ENCODE measurements around the gene FAR1.

Gene FAR1

DNA sequence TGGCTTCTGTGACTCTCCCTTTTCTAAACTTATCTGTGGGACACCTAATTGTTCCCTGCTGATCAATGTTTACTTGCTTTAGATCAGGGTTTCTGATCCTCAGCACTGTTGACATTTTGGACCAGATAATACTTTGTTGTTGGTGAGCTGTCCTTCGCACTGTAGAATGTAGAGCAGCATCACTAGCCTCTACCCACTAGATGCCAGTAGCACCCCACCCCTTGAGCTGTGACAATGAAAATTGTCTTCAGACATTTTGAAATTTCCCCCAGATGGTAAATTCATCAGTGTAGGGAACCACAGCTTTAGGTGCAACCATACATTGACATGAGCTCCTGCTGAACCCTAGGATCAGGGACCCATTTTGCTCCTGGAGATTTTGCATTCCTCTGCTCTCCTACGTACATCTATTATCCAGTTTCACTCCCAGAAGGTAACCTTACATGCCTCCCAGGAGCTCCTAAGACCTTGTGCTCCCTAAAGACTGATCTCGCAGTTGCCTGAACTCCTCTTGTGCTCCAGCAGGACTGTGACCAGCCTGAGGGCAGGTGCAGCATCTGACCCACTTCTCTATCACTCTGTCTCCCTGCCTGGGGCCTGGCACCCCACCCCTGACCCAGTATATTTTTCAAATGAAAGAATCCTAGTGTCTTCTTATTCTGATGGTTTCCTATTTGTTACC, 107.8 kb downstream of the FAR1 start:
- no peak for DNase-seq
- H3K27ac ChIP-seq = no peak overlapping the region
- in situ Hi-C loops (cut with HindIII; ENCODE audit: low pct_ligation_motif_present, low sequenced_read_pairs) = no loop called here
- TF ChIP-seq, protein P1, sequence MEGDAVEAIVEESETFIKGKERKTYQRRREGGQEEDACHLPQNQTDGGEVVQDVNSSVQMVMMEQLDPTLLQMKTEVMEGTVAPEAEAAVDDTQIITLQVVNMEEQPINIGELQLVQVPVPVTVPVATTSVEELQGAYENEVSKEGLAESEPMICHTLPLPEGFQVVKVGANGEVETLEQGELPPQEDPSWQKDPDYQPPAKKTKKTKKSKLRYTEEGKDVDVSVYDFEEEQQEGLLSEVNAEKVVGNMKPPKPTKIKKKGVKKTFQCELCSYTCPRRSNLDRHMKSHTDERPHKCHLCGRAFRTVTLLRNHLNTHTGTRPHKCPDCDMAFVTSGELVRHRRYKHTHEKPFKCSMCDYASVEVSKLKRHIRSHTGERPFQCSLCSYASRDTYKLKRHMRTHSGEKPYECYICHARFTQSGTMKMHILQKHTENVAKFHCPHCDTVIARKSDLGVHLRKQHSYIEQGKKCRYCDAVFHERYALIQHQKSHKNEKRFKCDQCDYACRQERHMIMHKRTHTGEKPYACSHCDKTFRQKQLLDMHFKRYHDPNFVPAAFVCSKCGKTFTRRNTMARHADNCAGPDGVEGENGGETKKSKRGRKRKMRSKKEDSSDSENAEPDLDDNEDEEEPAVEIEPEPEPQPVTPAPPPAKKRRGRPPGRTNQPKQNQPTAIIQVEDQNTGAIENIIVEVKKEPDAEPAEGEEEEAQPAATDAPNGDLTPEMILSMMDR (IDR thresholded peaks at IDR 0.05; ENCODE audit: low read depth, low read length, missing control alignments) = peak; percentile 50
- peaks cover 2% of the 10 kb centered on the region for H3K27me3 ChIP-seq (replicated peaks)
- no peaks in the 10 kb centered on the region for H3K36me3 ChIP-seq (replicated peaks)
- no peak overlapping the region for H3K4me3 ChIP-seq (ENCODE audit: low read depth, low read length)

DNA sequence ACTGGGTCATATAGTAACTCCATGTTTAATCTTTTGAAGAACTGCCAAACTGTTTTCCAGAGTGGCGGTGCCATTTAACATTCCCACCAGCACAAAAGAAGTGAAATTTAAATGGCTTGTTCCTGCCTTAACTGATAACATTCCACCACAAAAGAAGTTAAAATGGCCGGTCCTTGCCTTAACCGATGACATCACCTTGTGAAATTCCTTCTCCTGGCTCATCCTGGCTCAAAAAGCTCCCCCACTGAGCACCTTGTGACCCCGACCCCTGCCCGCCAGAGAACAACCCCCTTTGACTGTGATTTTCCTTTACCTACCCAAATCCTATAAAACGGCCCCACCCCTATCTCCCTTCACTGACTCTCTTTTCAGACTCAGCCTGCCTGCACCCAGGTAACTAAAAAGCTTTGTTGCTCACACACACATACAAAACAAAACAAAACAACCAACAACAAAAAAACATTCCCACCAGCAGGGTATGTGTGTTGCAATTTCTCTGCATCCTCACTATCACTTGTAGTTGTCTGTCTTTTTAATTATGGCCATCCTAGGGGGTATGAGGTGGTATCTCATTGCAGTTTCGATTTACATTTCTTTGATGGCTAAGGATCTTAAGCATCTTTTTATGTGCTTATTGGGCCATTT, 109.0 kb downstream of the FAR1 start:
- no peak for DNase-seq
- Histone ChIP-seq H3K4me3 (ENCODE audit: low read depth, low read length) (no peak overlapping the region), H3K27ac (no peak overlapping the region), H3K27me3 (replicated peaks) (peaks cover 2% of the 10 kb centered on the region), H3K36me3 (replicated peaks) (no peaks in the 10 kb centered on the region)
- in situ Hi-C loops (cut with HindIII; ENCODE audit: low pct_ligation_motif_present, low sequenced_read_pairs) = no loop called here
- TF ChIP-seq, protein P1 (IDR thresholded peaks at IDR 0.05; ENCODE audit: low read depth, low read length, missing control alignments) = no peak

DNA sequence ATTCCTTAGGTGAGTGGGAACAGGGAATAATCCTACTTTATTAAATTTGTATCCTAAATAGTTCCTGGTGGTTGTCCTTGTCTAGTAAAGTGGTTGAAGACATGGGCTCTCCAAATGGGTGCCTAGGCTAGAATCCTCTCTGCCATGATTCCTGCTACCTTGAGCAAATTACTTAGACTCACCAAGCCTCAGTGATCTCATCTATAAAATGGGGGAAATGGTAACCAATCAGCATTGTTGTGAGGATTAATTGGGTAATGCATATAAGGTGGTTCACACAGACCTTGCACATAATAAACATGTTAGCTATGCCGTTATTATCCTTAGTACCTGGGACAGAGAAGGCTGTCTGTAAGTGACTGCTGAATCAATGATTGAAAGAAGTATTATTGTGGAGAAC, 109.9 kb downstream of the FAR1 start:
- H3K36me3 ChIP-seq (replicated peaks) = no peaks in the 10 kb centered on the region
- TF ChIP-seq, protein P1 (IDR thresholded peaks at IDR 0.05; ENCODE audit: low read depth, low read length, missing control alignments) = no peak
- no peak overlapping the region for H3K27ac ChIP-seq
- in situ Hi-C loops (cut with HindIII; ENCODE audit: low pct_ligation_motif_present, low sequenced_read_pairs) = no loop called here
- no peak overlapping the region for H3K4me3 ChIP-seq (ENCODE audit: low read depth, low read length)
- H3K27me3 ChIP-seq (replicated peaks) = peaks cover 2% of the 10 kb centered on the region
- no peak for DNase-seq

DNA sequence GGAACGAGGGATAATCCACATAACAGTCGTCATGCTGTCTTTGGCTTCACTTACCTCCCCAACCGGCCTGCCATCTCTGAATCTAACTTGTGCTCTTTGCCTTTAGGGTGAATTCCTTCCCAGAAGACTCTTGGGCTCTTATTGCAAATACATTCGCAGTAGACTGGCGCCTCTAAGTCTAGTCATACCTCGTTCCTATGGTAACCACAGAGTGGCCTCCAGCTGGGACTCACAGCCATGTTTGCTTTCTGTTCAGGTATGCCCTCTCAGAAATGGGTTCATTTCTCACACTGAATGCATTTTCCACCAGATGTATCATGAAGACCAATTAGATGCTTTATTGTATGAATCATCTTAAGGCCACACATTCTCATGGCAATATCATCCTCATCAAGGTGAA, 112.7 kb downstream of the FAR1 start:
- TF ChIP-seq, protein P1 (IDR thresholded peaks at IDR 0.05; ENCODE audit: low read depth, low read length, missing control alignments) = no peak
- no peak for DNase-seq
- in situ Hi-C loops (cut with HindIII; ENCODE audit: low pct_ligation_motif_present, low sequenced_read_pairs) = no loop called here
- Histone ChIP-seq H3K36me3 (replicated peaks) (no peaks in the 10 kb centered on the region), H3K27ac (no peak overlapping the region), H3K27me3 (replicated peaks) (peaks cover 2% of the 10 kb centered on the region), H3K4me3 (ENCODE audit: low read depth, low read length) (no peak overlapping the region)

Data from brain microvascular endothelial cell (primary cell).